K562 (cell line): ENCODE measurements around the gene ZNF276. TPM values are rescaled to one million over a fixed set of nuclear protein-coding genes. Genes with fewer than 3 reads are reported as not detected.

Experiments used
- CBFA2T3 ChIP-seq: fragments of 450-650 bp; IDR thresholded peaks from 2 replicates; pipeline ENCODE4 v1.6.1; 2017
- DMBX1 ChIP-seq: fragments of 250-450 bp; sonication (Bioruptor Pico); IDR thresholded peaks from 2 replicates; pipeline ENCODE4 v1.8.0; 2022; ENCODE audit warnings: inconsistent platforms, mild to moderate bottlenecking, moderate library complexity, borderline replicate concordance
- GTF3C2 ChIP-seq: IDR thresholded peaks from 3 replicates; pipeline ENCODE4 v1.6.1; 2011; ENCODE audit warnings: borderline replicate concordance, mild to moderate bottlenecking, moderate library complexity; ENCODE audit not compliant: insufficient read length; ENCODE audit errors: extremely low read depth
- MNT ChIP-seq, 2 experiments: fragments of 450-650 bp; conservative IDR thresholded peaks; 2 replicates each; pipeline ENCODE4 v1.6.1; 2017; ENCODE audit warnings: mild to moderate bottlenecking in 2 of 2, moderate library complexity in 2 of 2
- RAD21 ChIP-seq, 2 experiments: fragments of 250-450 bp in 1 of 2; fragments of 450-650 bp in 1 of 2; sonication (Bioruptor Pico) in 1 of 2; formaldehyde crosslinking in 1 of 2; IDR thresholded peaks in 1 of 2; conservative IDR thresholded peaks in 1 of 2; 2 replicates each; pipeline versions ENCODE4 v1.4.0 to v1.8.0; 2020 to 2022; ENCODE audit warnings: mild to moderate bottlenecking in 2 of 2, moderate library complexity in 1 of 2
- RB1 ChIP-seq: fragments of 450-650 bp; IDR thresholded peaks from 2 replicates; pipeline ENCODE4 v1.6.1; 2017; ENCODE audit warnings: low read depth, mild to moderate bottlenecking
- SAP30 ChIP-seq: fragments of 200-600 bp; sonication (generic); IDR thresholded peaks from 2 replicates; pipeline ENCODE4 v1.6.1; 2012; ENCODE audit warnings: borderline replicate concordance, low read depth, mild to moderate bottlenecking, moderate library complexity, low read length, control low read depth, inconsistent platforms; ENCODE audit not compliant: insufficient read depth, poor library complexity, severe bottlenecking
- SIN3B ChIP-seq: fragments of 450-650 bp; IDR thresholded peaks from 2 replicates; pipeline ENCODE4 v1.6.1; 2017; ENCODE audit warnings: low read depth, mild to moderate bottlenecking, moderate library complexity
- YY1 ChIP-seq, 3 experiments: IDR thresholded peaks; 2 replicates each; pipeline ENCODE4 v1.6.1; 2011; ENCODE audit warnings: low read length in 2 of 3, mild to moderate bottlenecking in 2 of 3, moderate library complexity in 2 of 3, borderline replicate concordance in 1 of 3, control low read depth in 1 of 3, low read depth in 1 of 3; ENCODE audit not compliant: insufficient read depth in 3 of 3, insufficient replicate concordance in 2 of 3, control insufficient read depth in 1 of 3, insufficient read length in 1 of 3; ENCODE audit errors: extremely low read depth in 1 of 3
- ZBTB34 ChIP-seq: fragments of 250-450 bp; sonication (Bioruptor Pico); IDR thresholded peaks from 2 replicates; pipeline ENCODE4 v1.8.0; 2021; ENCODE audit warnings: mild to moderate bottlenecking, moderate library complexity
- ZNF146 ChIP-seq: IDR thresholded peaks from one replicate; pipeline ENCODE4 v1.6.1; 2018; ENCODE audit warnings: missing compliant biosample characterization; ENCODE audit not compliant: unreplicated experiment
- ZNF263 ChIP-seq: sonication (generic); formaldehyde crosslinking; IDR thresholded peaks from 2 replicates; pipeline ENCODE4 v1.8.0; 2022; ENCODE audit warnings: mild to moderate bottlenecking, missing genetic modification reagents, borderline replicate concordance
- ZNF639 ChIP-seq, 2 experiments: fragments of 200-800 bp in 1 of 2; sonication (Bioruptor generic) in 1 of 2; sonication (generic) in 1 of 2; formaldehyde crosslinking in 1 of 2; IDR thresholded peaks in 1 of 2; conservative IDR thresholded peaks in 1 of 2; 2 replicates each; pipeline versions ENCODE4 v1.5.0 to v1.6.1; 2016 to 2020; ENCODE audit warnings: missing compliant biosample characterization in 1 of 2, missing genetic modification characterization in 1 of 2, missing genetic modification reagents in 1 of 2
- ZNF764 ChIP-seq: fragments of 250-450 bp; sonication (Bioruptor Pico); IDR thresholded peaks from 2 replicates; pipeline ENCODE4 v1.4.0; 2020; ENCODE audit warnings: low read depth, mild to moderate bottlenecking, moderate library complexity
- ZNF778 ChIP-seq: fragments of 450-650 bp; formaldehyde crosslinking; IDR thresholded peaks from 2 replicates; pipeline ENCODE4 v1.4.0; 2020; ENCODE audit warnings: mild to moderate bottlenecking, moderate library complexity
- polyA plus RNA-seq, 8 experiments: library from polyadenylated mRNA; depleted of rRNA in 4 of 8; stranded (reverse) in 5 of 8; unstranded in 3 of 8; fragments of >200 nt; fragmentation: Nextera tagmentation in 2 of 8; fragmentation: Illumina TruSeq in 1 of 8; extraction: Ambion mirVana in 2 of 8; extraction: Trizol in 1 of 8; gene quantifications; 2 replicates each; pipeline versions ENCODE4 v1.2.1 to v1.2.3, GENCODE V29; 2011 to 2014; ENCODE audit warnings: inconsistent platforms in 1 of 8, missing spikeins in 1 of 8
- total RNA-seq, 7 experiments: library from RNA; depleted of rRNA in 6 of 7; stranded (reverse); fragments of >200 nt in 6 of 7; fragmentation: Illumina TruSeq in 2 of 7; extraction: Trizol in 2 of 7; gene quantifications; 2 replicates each; pipeline versions ENCODE4 v1.2.1 to v1.2.3, GENCODE V29; 2011 to 2021; ENCODE audit warnings: low replicate concordance in 1 of 7

The ZNF276 gene
- total and polyA plus RNA-seq, 9 of the 15 experiments (the other 6 are each of a cell fraction or from before 2014, with no cell fraction given), result 0.49 to 43.9 (median 15.8) TPM

- TF ChIP-seq ZNF639 (CRISPR knock-in tag; conservative IDR thresholded peaks at IDR 0.05 in 1 of 2, IDR thresholded peaks at IDR 0.05 in 1 of 2) (0 out of 4 replicates have a peak, but pooled peaks of 1 of the 2 experiments have one; percentile 49), ZNF778 (CRISPR knock-in tag) (no peak), SIN3B (peak; percentile 17; the same call in 1 of the 2 replicates), SAP30 (peak; percentile 42), ZBTB34 (CRISPR knock-in tag) (no peak), RAD21 (CRISPR knock-in tag; conservative IDR thresholded peaks at IDR 0.05 in 1 of 2, IDR thresholded peaks at IDR 0.05 in 1 of 2) (peak in 1 of 2 experiments; percentile 34; a peak in 1 of 4 replicates), ZNF263 (CRISPR knock-in tag) (peak; percentile 88), GTF3C2 (no peak), CBFA2T3 (no peak), MNT (conservative IDR thresholded peaks at IDR 0.05) (no peak; a peak in 1 of 4 replicates), DMBX1 (CRISPR knock-in tag) (no peak), YY1 (IDR thresholded peaks at IDR 0.05; ENCODE audit: borderline replicate concordance in 1 of 3, control insufficient read depth in 1 of 3, extremely low read depth in 1 of 3, insufficient read depth in 3 of 3, insufficient read length in 1 of 3, insufficient replicate concordance in 2 of 3, low read depth in 1 of 3, low read length in 2 of 3) (peak in 2 of 3 experiments; percentile 46 to 56), RB1 (peak; percentile 93), ZNF764 (CRISPR knock-in tag) (no peak), ZNF146 (CRISPR knock-in tag) (no peak)
Measured at GRCh38 chr16:89700649-89701424, 20.5 kb upstream of the ZNF276 start (continued).
